ENCODE data around the gene P2RY2. TPM values are rescaled to one million over a fixed set of nuclear protein-coding genes. Genes with fewer than 3 reads are reported as not detected.

P2RY2 gene
- total RNA-seq, 4 donors from 2014 or later, result 0.17 to 0.57 TPM; not detected in 2

- TF ChIP-seq CTCF (IDR thresholded peaks at IDR 0.05; ENCODE audit: low read depth), result no peak
Measured at GRCh38 chr11:73237471-73238290, 19.6 kb downstream of the P2RY2 start.

- TF ChIP-seq CTCF (IDR thresholded peaks at IDR 0.05; ENCODE audit: low read depth), result no peak
Measured at GRCh38 chr11:73239111-73239521, 21.0 kb downstream of the P2RY2 start.

- no peak for TF ChIP-seq CTCF (IDR thresholded peaks at IDR 0.05; ENCODE audit: low read depth)
Measured at GRCh38 chr11:73239571-73240189, 21.6 kb downstream of the P2RY2 start.

GRCh38 chr11:73240190-73240781 is 22.2 kb downstream of the P2RY2 start:
- no peak for TF ChIP-seq CTCF (IDR thresholded peaks at IDR 0.05; ENCODE audit: low read depth)

GRCh38 chr11:73241300-73241699 is 23.2 kb downstream of the P2RY2 start:
- no peak for TF ChIP-seq CTCF (IDR thresholded peaks at IDR 0.05; ENCODE audit: low read depth)

- TF ChIP-seq CTCF (IDR thresholded peaks at IDR 0.05; ENCODE audit: low read depth), result no peak
Measured at GRCh38 chr11:73242251-73243092, 24.4 kb downstream of the P2RY2 start.
